Esophagus squamous epithelium (tissue), 4 donors: ENCODE data around the gene OR10H1.

ENCODE experiments used
- POLR2A ChIP-seq, 4 donors: fragments of 450-650 bp; IDR thresholded peaks; one replicate each; pipeline ENCODE4 v1.6.1; 2017; ENCODE audit warnings: antibody characterized with exemption in 4 of 4, mild to moderate bottlenecking in 4 of 4, moderate library complexity in 3 of 4
- TF ChIP-seq, protein P1 (sequence below), 6 experiments: fragments of 450-650 bp in 4 of 6; fragments of 200-600 bp in 2 of 6; sonication (generic) in 2 of 6; IDR thresholded peaks; one replicate each; pipeline ENCODE4 v1.5.1; 2016 to 2019; ENCODE audit warnings: antibody characterized with exemption in 6 of 6, mild to moderate bottlenecking in 4 of 6, moderate library complexity in 4 of 6

DNA sequence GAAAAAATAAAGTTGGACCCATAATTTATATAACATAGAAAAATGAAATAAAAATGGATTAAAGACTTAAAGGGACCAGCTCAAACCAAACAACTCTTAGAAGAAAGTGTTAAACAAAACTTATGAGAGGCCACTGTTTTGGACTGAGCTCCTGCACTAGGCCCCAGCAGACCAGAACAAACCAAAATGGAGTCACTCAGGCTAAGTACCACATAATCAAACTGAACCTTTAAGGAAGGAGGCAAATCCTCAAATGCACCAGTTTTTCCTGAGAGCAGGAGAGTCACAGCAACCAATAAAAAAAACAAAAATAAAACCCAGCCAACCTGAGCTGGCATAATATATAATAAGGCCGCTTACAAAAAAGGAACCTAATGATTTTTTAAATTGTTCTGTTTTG, 10.3 kb upstream of the OR10H1 start:
- TF ChIP-seq, protein P1, sequence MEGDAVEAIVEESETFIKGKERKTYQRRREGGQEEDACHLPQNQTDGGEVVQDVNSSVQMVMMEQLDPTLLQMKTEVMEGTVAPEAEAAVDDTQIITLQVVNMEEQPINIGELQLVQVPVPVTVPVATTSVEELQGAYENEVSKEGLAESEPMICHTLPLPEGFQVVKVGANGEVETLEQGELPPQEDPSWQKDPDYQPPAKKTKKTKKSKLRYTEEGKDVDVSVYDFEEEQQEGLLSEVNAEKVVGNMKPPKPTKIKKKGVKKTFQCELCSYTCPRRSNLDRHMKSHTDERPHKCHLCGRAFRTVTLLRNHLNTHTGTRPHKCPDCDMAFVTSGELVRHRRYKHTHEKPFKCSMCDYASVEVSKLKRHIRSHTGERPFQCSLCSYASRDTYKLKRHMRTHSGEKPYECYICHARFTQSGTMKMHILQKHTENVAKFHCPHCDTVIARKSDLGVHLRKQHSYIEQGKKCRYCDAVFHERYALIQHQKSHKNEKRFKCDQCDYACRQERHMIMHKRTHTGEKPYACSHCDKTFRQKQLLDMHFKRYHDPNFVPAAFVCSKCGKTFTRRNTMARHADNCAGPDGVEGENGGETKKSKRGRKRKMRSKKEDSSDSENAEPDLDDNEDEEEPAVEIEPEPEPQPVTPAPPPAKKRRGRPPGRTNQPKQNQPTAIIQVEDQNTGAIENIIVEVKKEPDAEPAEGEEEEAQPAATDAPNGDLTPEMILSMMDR (IDR thresholded peaks at IDR 0.05) = no peak
- no peak for TF ChIP-seq POLR2A (IDR thresholded peaks at IDR 0.05)
